ENCODE results near the gene FNBP1L.
"Not testable (repeated sequence)": the region's sequence is repeated elsewhere in the genome, so short reads cannot be mapped to it uniquely, and the experiment has no call there.

Gene FNBP1L

DNA sequence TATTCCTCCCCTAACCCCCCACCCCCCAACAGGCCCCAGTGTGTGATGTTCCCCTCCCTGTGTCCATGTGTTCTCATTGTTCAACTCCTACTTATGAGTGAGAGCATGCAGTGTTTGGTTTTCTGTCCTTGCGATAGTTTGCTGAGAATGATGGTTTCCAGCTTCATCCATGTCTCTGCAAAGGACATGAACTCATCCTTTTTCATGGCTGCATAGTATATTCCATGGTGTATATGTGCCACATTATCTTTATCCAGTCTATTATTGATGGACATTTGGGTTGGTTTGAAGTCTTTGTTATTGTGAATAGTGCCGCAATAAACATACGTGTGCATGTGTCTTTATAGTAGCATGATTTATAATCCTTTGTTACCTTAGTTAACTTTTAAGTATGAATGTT, 21.3 kb downstream of the FNBP1L start:
- H2BK120ac ChIP-seq (ENCODE audit: low read depth, low read length); H3K9ac ChIP-seq (ENCODE audit: low read depth, low read length, poor library complexity); H3K4ac ChIP-seq (ENCODE audit: low read length); DNase-seq (ENCODE audit: low spot score); H3K23ac ChIP-seq (ENCODE audit: low read depth, low read length, poor library complexity); H2BK15ac ChIP-seq (ENCODE audit: low read length); H3K79me1 ChIP-seq (ENCODE audit: low read depth, low read length); H3K4me1 ChIP-seq (ENCODE audit: control insufficient read depth in 2 of 2, insufficient read depth in 1 of 2, low read depth in 1 of 2, low read length in 2 of 2); H3K4me2 ChIP-seq (ENCODE audit: insufficient read depth, low read length, poor library complexity, severe bottlenecking); H3K27me3 ChIP-seq (ENCODE audit: control insufficient read depth in 3 of 3, insufficient read depth in 3 of 3, low read depth in 1 of 3, low read length in 3 of 3); H2BK12ac ChIP-seq (ENCODE audit: low read length); H4K91ac ChIP-seq (ENCODE audit: low read depth, low read length, poor library complexity); H3K4me3 ChIP-seq (ENCODE audit: low read length in 2 of 2); H3K18ac ChIP-seq (ENCODE audit: low read length); H3K36me3 ChIP-seq (replicated peaks in 1 of 2; ENCODE audit: control insufficient read depth in 2 of 2, insufficient read depth in 2 of 2, low read length in 2 of 2); H2AFZ ChIP-seq (ENCODE audit: low read length); H4K8ac ChIP-seq (ENCODE audit: low read depth, low read length); H2BK5ac ChIP-seq (ENCODE audit: low read length); H2AK5ac ChIP-seq (ENCODE audit: low read depth, low read length); H3K14ac ChIP-seq (ENCODE audit: low read length); H3K27ac ChIP-seq (replicated peaks; ENCODE audit: low read length): not testable (repeated sequence)
- no CpG with 5 or more reads among the region's 3 CpGs for WGBS, 2 donors (ENCODE audit: extremely low coverage in 2 of 2, insufficient read length in 2 of 2, insufficient replicate concordance in 1 of 2)
- peaks cover 2 to 32% of the 10 kb centered on the region in 2 donors for H3K9me3 ChIP-seq (replicated peaks in 1 of 2; ENCODE audit: control insufficient read depth in 2 of 2, insufficient read depth in 1 of 2, low read depth in 1 of 2, low read length in 2 of 2)

DNA sequence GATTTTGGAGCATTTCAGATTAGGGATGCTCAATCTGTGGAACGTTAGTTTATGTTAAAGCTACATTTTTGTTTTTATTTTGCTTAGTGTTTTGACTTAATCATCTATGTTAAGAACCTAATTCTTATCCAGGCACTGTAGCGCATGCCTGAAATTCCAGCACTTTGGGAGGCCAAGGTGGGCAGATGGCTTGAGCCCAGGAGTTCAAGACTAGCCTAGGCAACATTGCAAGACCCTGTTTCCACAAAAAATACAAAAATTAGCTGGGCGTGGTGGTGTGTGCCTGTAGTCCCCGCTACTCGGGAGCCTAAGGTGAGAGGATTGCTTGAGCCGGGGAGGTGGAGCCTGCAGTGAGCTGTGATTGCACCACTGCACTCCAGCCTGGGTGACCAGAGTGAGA, 23.4 kb downstream of the FNBP1L start:
- Histone ChIP-seq H2BK15ac (ENCODE audit: low read length) (no peak overlapping the region), H4K8ac (ENCODE audit: low read depth, low read length) (no peak overlapping the region), H3K9me3 (replicated peaks in 1 of 2; ENCODE audit: control insufficient read depth in 2 of 2, insufficient read depth in 1 of 2, low read depth in 1 of 2, low read length in 2 of 2) (peaks cover 0 to 25% of the 10 kb centered on the region in 2 donors), H3K14ac (ENCODE audit: low read length) (no peak overlapping the region), H3K4me3 (ENCODE audit: low read length in 2 of 2) (no peak overlapping the region), H2BK12ac (ENCODE audit: low read length) (no peak overlapping the region), H3K79me1 (ENCODE audit: low read depth, low read length) (peaks cover 7% of the 10 kb centered on the region), H3K4ac (ENCODE audit: low read length) (no peak overlapping the region), H2AFZ (ENCODE audit: low read length) (no peak overlapping the region), H3K27me3 (ENCODE audit: control insufficient read depth in 3 of 3, insufficient read depth in 3 of 3, low read depth in 1 of 3, low read length in 3 of 3) (no peaks in the 10 kb centered on the region), H3K18ac (ENCODE audit: low read length) (no peak overlapping the region), H3K9ac (ENCODE audit: low read depth, low read length, poor library complexity) (no peak overlapping the region), H3K23ac (ENCODE audit: low read depth, low read length, poor library complexity) (no peak overlapping the region), H2BK120ac (ENCODE audit: low read depth, low read length) (no peak overlapping the region), H3K4me1 (ENCODE audit: control insufficient read depth in 2 of 2, insufficient read depth in 1 of 2, low read depth in 1 of 2, low read length in 2 of 2) (no peaks in the 10 kb centered on the region), H2AK5ac (ENCODE audit: low read depth, low read length) (no peak overlapping the region), H4K91ac (ENCODE audit: low read depth, low read length, poor library complexity) (no peak overlapping the region), H3K27ac (replicated peaks; ENCODE audit: low read length) (no peak overlapping the region), H3K36me3 (replicated peaks in 1 of 2; ENCODE audit: control insufficient read depth in 2 of 2, insufficient read depth in 2 of 2, low read length in 2 of 2) (peaks cover 0 to 7% of the 10 kb centered on the region in 2 donors), H3K4me2 (ENCODE audit: insufficient read depth, low read length, poor library complexity, severe bottlenecking) (no peak overlapping the region), H2BK5ac (ENCODE audit: low read length) (no peak overlapping the region)
- WGBS, 2 donors (ENCODE audit: extremely low coverage in 2 of 2, insufficient read length in 2 of 2, insufficient replicate concordance in 1 of 2): no CpG with 5 or more reads among the region's 6 CpGs
- no peak for DNase-seq (ENCODE audit: low spot score)

DNA sequence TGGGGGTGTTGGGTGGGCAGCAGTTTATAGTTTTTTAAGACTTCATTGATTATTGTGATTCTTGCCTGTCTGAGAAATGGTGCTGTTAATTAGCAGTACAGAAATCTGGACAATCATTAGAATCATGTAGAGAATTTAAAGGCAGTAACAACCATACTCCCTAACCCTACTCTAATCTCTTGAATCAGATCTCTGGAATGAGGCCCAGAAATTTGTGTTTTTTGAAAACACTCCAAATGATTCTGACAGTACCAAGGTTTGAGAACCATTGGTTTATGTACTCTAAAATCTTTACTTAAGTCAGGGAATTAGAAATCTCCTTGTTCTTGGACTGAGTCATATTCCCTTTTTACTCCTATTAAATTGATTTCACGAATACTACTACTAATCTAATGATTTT, 24.0 kb downstream of the FNBP1L start:
- H2BK120ac ChIP-seq (ENCODE audit: low read depth, low read length): no peak overlapping the region

DNA sequence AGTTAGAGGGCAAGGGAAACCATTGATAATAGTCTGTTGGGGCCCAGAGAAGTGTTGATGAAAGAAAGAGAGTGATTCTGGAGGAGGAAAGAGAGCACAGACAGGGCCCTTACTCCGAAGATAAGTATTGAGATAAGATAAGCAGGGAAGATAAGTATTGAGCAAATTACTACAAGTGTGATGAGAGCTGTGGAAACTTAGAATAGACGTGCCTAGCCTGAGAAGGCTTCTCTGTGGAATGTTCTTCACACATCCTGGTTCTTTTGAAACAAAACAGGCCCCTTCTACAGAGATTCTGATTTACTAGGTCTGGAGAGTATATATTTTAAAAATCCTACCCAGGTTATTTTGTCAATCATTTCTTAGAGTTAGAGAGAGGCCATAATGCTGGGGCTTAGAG, 26.4 kb downstream of the FNBP1L start:
- peaks cover 5 to 26% of the 10 kb centered on the region in 2 donors for H3K9me3 ChIP-seq (replicated peaks in 1 of 2; ENCODE audit: control insufficient read depth in 2 of 2, insufficient read depth in 1 of 2, low read depth in 1 of 2, low read length in 2 of 2)
- H3K27ac ChIP-seq (replicated peaks; ENCODE audit: low read length): no peak overlapping the region
- peaks cover 2% of the 10 kb centered on the region in 2 donors for H3K36me3 ChIP-seq (replicated peaks in 1 of 2; ENCODE audit: control insufficient read depth in 2 of 2, insufficient read depth in 2 of 2, low read length in 2 of 2)
- H2BK5ac ChIP-seq (ENCODE audit: low read length): no peak overlapping the region
- no peak overlapping the region for H3K23ac ChIP-seq (ENCODE audit: low read depth, low read length, poor library complexity)
- no peak overlapping the region for H3K14ac ChIP-seq (ENCODE audit: low read length)
- no peak overlapping the region for H3K9ac ChIP-seq (ENCODE audit: low read depth, low read length, poor library complexity)
- no peaks in the 10 kb centered on the region for H3K79me1 ChIP-seq (ENCODE audit: low read depth, low read length)
- WGBS, 2 donors (ENCODE audit: extremely low coverage in 2 of 2, insufficient read length in 2 of 2, insufficient replicate concordance in 1 of 2): no CpG with 5 or more reads among the region's 2 CpGs
- H2BK120ac ChIP-seq (ENCODE audit: low read depth, low read length): no peak overlapping the region
- no peak overlapping the region for H3K18ac ChIP-seq (ENCODE audit: low read length)
- no peak overlapping the region for H2BK12ac ChIP-seq (ENCODE audit: low read length)
- no peaks in the 10 kb centered on the region for H3K27me3 ChIP-seq (ENCODE audit: control insufficient read depth in 3 of 3, insufficient read depth in 3 of 3, low read depth in 1 of 3, low read length in 3 of 3)
- H2BK15ac ChIP-seq (ENCODE audit: low read length): no peak overlapping the region
- no peak overlapping the region for H3K4ac ChIP-seq (ENCODE audit: low read length)
- H4K8ac ChIP-seq (ENCODE audit: low read depth, low read length): no peak overlapping the region
- no peak for DNase-seq (ENCODE audit: low spot score)
- H3K4me1 ChIP-seq (ENCODE audit: control insufficient read depth in 2 of 2, insufficient read depth in 1 of 2, low read depth in 1 of 2, low read length in 2 of 2): no peaks in the 10 kb centered on the region
- H2AK5ac ChIP-seq (ENCODE audit: low read depth, low read length): no peak overlapping the region
- no peak overlapping the region for H2AFZ ChIP-seq (ENCODE audit: low read length)
- no peak overlapping the region for H3K4me3 ChIP-seq (ENCODE audit: low read length in 2 of 2)
- H3K4me2 ChIP-seq (ENCODE audit: insufficient read depth, low read length, poor library complexity, severe bottlenecking): no peak overlapping the region
- H4K91ac ChIP-seq (ENCODE audit: low read depth, low read length, poor library complexity): no peak overlapping the region

More for the DNA sequence above, 24.0 kb downstream of the FNBP1L start:
- no peak overlapping the region for H3K4ac ChIP-seq (ENCODE audit: low read length)
- H4K91ac ChIP-seq (ENCODE audit: low read depth, low read length, poor library complexity): no peak overlapping the region
- no peak overlapping the region for H3K4me2 ChIP-seq (ENCODE audit: insufficient read depth, low read length, poor library complexity, severe bottlenecking)
- H3K79me1 ChIP-seq (ENCODE audit: low read depth, low read length): peaks cover 7% of the 10 kb centered on the region
- WGBS, 2 donors (ENCODE audit: extremely low coverage in 2 of 2, insufficient read length in 2 of 2, insufficient replicate concordance in 1 of 2): no CpG with 5 or more reads among the region's 1 CpG
- no peak overlapping the region for H3K18ac ChIP-seq (ENCODE audit: low read length)
- H2BK15ac ChIP-seq (ENCODE audit: low read length): no peak overlapping the region
- no peak overlapping the region for H4K8ac ChIP-seq (ENCODE audit: low read depth, low read length)
- H3K9me3 ChIP-seq (replicated peaks in 1 of 2; ENCODE audit: control insufficient read depth in 2 of 2, insufficient read depth in 1 of 2, low read depth in 1 of 2, low read length in 2 of 2): peaks cover 0 to 28% of the 10 kb centered on the region in 2 donors
- H3K14ac ChIP-seq (ENCODE audit: low read length): no peak overlapping the region
- no peak overlapping the region for H2BK5ac ChIP-seq (ENCODE audit: low read length)
- no peak overlapping the region for H3K23ac ChIP-seq (ENCODE audit: low read depth, low read length, poor library complexity)
- H3K9ac ChIP-seq (ENCODE audit: low read depth, low read length, poor library complexity): no peak overlapping the region
- H3K36me3 ChIP-seq (replicated peaks in 1 of 2; ENCODE audit: control insufficient read depth in 2 of 2, insufficient read depth in 2 of 2, low read length in 2 of 2): peaks cover 0 to 7% of the 10 kb centered on the region in 2 donors
- no peak overlapping the region for H2BK12ac ChIP-seq (ENCODE audit: low read length)
- H3K27me3 ChIP-seq (ENCODE audit: control insufficient read depth in 3 of 3, insufficient read depth in 3 of 3, low read depth in 1 of 3, low read length in 3 of 3): no peaks in the 10 kb centered on the region
- H3K4me3 ChIP-seq (ENCODE audit: low read length in 2 of 2): no peak overlapping the region
- no peak overlapping the region for H3K27ac ChIP-seq (replicated peaks; ENCODE audit: low read length)
- no peak overlapping the region for H2AK5ac ChIP-seq (ENCODE audit: low read depth, low read length)
- DNase-seq (ENCODE audit: low spot score): no peak
- H3K4me1 ChIP-seq (ENCODE audit: control insufficient read depth in 2 of 2, insufficient read depth in 1 of 2, low read depth in 1 of 2, low read length in 2 of 2): no peaks in the 10 kb centered on the region
- no peak overlapping the region for H2AFZ ChIP-seq (ENCODE audit: low read length)
